Activated gamma-delta T cell treated with Interleukin-2 at 50 U/mL for 16 hours (primary cell): ENCODE results near the gene ST6GALNAC5.
"Not testable (repeated sequence)": the region's sequence is repeated elsewhere in the genome, so short reads cannot be mapped to it uniquely, and the experiment has no call there.

Experiments used
- DNase-seq: peaks from one replicate; pipeline ENCODE4 v3.0.0-alpha.2; 2020

ST6GALNAC5 gene

DNA sequence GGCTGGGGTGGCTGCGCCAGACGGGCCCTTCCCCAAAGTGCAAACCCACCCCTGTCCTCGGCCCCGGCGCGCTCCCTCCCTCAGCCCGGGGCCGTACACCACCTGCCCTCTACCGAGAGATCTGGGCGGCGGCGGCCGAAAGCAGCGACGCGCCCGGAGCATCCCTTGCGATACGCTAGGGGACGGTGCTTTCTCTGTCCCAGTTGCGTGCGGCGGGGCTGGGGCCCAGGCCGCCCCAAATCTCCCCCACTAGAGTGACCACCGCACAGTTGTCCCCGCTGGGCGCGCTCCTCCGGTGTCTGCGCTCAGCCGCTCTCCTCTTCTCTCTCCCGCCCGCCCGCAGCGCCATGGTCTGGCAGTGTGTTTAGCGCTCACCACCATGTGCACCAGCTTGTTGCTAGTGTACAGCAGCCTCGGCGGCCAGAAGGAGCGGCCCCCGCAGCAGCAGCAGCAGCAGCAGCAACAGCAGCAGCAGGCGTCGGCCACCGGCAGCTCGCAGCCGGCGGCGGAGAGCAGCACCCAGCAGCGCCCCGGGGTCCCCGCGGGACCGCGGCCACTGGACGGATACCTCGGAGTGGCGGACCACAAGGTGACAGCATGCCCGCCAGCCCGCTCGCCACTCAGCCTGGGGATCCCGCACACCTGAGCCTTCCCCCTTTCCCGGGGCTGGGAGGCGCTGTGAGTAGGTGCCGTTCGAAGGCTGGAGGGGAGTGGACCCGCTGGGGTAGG lies 1.0 kb downstream of the ST6GALNAC5 start:
- no peak for DNase-seq

GRCh38 chr1:76868916-76869315 lies 1.6 kb downstream of the ST6GALNAC5 start:
- no peak for DNase-seq

DNA sequence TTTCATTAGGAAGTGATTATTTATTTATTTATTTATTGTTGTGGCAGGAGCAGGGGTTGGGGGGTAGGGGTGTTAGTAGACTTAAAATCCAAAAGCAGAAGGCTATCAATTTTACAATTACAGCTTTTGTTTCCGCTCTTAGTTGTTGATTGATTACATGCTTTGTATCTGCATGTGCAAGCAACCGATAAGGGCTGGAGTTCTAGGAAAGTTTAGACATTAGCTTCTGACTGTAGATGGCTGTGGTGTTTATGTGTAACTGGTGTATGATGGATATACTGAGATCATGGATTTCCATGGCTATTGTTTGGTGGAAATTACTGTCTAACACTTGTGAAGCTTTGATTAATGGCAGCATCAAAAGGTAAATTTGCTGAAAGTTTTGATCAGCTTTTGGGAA lies 2.8 kb downstream of the ST6GALNAC5 start:
- no peak for DNase-seq

DNA sequence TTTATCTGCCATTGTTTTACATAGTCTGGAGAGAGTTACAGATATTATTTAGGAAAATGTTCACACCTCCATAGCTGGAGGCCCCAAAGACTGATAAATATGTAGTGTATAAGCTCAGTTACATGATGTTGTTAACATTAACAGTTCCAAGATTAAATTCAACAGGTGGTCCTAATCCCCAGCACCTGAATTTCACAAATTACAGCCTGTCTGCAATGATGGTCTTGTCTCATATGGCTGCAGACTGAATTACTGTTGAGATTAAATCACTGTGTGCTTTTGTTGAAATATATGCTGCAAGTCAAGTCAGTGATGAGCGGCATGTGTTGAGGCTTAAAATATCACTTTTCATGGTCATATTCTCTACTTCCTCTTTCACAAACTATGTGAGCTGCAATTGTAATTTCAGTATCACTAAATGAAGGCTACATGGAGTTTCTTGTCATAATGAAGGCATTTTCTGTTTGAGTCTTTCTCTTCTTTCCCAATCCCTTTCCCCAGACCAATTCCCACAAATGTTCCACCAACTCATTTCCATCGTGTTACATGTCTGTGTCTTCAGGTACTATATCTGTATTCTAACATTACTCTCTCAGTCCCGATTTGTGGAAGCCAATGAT lies 4.2 kb downstream of the ST6GALNAC5 start:
- no peak for DNase-seq

DNA sequence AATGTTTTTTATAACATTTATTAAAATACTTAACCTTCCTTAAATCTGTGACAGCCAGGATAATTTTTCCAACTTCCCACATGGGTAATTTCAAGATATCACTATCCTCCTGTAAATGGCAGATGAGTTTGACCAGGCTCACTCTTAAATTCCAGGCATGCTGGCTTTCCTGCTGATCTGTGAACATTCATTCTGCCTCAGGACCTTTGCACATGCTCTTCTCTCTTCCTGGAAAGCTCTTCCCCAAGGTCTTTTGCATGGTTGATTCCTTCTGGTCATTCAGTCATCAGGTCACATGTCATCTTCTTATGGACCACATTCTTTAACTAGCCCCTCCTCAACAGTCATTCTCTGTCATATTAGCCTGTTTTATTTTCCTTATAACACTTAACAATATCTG lies 5.7 kb downstream of the ST6GALNAC5 start:
- no peak for DNase-seq

- no peak for DNase-seq
These were observed 9.5 kb downstream of the ST6GALNAC5 start for GRCh38 chr1:76876655-76877395.

DNA sequence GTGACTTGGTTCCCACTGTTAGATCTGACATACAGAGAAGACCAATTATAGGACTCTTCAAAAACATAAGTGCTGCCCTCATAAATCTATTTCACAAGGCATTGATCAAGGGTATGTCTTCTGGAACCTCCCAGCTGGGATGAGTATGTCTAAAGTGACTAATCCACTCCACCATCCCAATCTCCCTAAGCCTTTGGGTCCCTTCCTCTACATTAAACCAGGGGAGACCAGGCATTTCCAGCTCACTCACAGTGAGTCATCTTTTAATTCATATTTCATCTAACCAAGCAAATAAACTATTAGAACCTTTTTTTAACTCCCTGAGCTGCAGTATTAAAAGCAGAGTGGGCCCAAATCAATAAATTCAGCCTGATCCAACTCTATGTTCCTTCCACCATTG lies 11.7 kb downstream of the ST6GALNAC5 start:
- not testable (repeated sequence) for DNase-seq

- DNase-seq: no peak
These were observed 14.5 kb downstream of the ST6GALNAC5 start for GRCh38 chr1:76881762-76882161.

- no peak for DNase-seq
These were observed 24.8 kb downstream of the ST6GALNAC5 start for GRCh38 chr1:76891931-76892622.

DNA sequence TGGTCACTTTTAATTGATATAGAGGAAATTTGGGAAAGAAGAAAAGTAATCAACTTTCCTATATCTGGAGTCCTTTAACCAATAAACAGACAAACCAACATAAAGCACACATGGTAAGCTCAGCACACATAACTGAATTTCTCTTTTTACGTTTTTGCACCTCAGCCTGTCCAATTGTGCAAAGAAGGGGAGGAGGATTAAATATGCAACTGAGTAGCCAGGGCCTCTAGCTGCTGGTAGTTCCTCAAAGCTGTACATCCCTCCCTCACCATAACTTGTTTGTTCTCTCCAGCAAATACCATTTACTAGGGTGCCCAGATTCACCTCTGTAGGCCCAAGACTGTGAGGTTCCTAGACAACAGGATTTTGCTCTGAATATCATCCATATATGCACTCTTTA lies 25.4 kb downstream of the ST6GALNAC5 start:
- DNase-seq: no peak

DNA sequence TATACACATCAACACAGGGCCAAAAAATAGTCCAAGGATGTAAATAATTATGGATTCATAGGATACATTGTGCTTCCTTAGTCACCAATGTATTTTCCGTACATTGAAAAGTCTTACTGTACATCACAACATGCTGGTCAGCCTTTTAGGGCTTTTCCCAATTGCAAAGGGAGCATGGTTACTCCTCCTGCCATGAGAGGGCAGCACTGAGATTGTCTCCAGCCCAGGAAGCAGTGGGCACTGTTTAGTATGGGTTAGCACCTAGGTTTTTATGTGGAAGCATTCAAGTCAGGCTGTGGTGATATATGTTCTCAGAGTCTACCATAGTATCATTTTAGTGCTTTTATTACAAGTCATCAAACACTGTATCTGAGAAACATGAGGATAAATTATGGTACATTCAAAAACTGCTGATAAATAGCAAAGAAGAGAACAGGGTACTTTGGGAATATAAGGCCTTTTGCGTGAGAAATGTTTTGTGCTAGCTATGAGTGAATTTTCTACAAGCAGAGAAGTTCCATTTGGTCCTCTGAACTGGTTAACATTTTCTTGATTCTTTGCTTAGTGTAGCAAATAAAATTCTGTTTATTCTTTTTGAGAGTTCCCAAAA lies 34.0 kb downstream of the ST6GALNAC5 start:
- no peak for DNase-seq

DNA sequence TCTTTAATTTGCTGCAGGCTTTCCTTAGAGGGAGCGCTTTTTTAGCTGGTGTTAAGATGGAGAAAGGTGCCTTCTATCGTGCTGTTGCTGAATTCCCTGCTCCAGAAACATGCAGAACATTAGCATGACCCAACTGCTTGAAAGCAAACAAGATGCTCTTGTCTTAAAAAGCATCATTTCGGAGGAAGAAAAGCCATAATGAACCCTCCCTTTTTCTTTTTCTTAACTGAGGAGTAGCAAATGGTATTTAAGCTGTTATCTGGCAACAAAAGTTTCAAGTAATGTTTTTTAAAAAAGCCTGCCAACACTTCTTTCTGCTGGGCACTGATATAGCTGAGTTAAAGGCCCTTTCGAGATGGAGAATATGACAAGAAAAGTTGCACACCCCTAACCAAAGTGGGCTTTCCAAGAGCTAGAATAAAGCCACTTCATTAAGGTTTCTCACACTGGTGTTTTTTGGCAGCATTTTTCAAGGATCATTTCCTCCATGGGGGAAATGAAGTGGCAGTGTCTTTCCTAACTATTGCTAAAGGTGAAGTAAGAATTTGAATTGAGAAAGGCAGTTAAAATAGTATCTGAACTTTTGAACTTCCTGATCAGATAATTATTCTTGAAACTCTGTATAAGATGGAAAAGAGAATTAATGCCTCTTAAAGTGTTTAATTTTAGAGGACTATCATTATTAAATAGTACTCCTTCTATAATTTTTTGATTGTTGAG lies 38.8 kb downstream of the ST6GALNAC5 start:
- no peak for DNase-seq

DNA sequence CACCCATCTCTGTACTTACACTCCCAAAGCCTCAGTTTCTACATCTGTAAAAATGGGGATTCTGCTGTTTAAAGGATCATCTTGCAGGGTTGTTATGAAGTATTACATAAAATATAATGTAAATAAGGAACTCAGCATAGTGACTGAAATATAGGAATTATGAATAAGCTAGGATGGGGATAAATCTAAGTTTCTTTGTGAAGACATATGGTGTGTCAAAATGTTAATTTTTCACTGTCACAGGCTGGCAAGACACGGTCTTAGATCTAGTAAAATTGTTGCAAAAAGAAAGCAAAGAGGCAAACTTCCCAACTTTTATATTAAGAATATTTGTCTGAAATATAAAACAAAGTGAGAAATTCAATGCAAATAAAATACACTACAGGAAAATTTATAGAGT lies 42.0 kb downstream of the ST6GALNAC5 start:
- no peak for DNase-seq

- no peak for DNase-seq
These were observed 51.8 kb downstream of the ST6GALNAC5 start for GRCh38 chr1:76919085-76919484.

GRCh38 chr1:76921590-76921989 lies 54.3 kb downstream of the ST6GALNAC5 start:
- DNase-seq: no peak

DNA sequence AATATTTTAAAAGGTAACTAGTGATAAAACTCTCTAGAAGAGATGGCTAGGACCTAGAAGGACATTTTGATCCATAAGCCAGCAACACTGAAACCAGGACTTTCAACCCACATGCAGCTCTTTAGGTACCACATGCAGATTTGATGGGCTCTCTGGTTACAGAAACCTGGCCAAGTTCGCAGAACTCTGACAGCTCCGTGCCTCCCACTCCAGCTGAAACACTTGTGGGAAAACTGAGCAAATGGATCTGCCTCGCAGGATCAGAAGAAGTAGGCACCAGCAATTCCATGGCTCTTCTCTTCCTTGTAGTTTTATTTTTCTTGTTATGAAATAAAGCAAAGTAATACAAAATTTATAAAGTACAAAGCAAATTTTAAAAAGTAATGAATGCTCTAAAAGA lies 58.5 kb downstream of the ST6GALNAC5 start:
- no peak for DNase-seq

DNA sequence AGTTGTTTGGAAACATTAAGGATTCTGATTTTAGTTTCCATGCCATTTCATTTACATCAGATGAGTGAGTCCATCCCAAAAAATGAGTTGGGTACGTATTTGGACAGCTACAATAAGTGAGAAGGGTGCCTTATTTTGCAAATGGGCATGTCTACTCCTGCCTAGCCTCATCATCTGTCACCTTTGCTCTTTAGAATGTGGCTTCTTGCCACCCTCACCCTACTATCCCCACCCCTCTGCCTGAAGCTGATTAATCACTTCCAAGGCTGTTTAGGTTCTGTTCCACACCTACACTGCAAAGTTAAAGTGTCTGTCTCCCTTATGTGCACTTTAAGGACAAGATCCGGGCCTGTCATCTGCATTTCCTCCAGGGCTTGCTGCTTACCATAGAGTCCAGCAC lies 61.2 kb downstream of the ST6GALNAC5 start:
- DNase-seq: no peak

GRCh38 chr1:76929136-76929535 lies 61.9 kb downstream of the ST6GALNAC5 start:
- no peak for DNase-seq

DNA sequence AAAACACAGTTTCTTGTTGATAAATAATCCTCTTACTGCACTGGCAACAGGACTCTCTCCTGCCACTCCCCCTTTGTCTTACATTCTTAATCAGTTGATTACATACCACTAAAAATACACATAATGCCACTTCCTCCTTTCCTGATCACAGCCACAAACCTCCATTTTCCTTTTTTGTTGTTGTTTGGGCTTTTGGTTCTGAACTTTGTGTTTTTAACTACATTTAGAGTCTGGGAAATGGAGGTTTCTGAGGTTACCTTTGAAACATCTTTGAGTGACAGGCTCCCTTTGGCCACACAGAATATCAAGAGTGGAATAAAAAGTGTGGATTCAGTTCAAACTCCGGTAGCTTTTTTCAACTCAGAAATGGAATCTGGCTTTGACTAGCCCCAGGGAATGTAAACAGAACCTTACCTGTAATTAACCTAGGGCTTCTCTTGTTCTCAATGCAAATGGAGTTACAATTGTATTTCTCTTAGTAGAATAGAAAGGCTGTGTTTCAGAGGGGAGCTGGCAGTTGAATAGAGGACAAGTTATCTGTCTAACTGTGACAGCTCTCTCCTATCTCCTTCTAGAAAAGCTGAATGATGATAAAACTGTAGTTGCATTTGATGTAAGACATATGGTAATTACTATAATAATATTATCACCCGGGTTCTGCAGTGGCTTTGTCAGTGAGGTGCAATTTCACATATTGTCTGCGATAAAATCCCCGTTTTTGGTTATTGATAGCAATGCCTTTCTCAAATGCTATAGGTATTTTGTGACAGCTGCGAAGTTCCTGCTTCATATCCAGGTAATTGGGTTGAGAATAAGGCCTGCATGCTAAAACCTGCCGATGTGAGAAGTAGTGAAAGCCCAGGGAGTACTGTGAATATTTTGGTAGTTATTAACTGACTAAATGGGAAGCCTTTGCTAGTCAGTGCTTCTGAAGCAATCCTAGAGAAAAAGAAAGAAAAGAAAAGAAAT lies 66.9 kb downstream of the ST6GALNAC5 start:
- DNase-seq: no peak

DNA sequence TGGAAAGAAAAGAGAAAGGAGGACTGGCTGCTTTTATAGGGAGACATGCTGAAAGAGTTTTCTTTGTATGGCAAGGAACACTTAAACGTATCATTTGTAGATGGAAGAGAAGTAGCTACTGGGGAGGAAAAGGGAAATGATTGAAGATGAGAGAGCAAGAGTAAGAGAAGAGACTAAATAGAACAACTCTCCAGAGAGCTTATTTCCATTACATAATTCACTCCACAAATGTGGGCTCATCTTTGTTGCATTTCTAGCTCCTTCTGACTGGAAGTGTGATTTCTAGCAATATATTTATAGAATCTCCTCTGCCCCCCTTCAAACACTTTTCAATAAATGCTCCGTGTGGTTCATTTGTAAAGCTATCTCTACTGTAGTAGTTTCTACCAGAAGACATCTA lies 71.0 kb downstream of the ST6GALNAC5 start:
- no peak for DNase-seq
